SK-N-SH (cell line): ENCODE results near the gene C10orf143. TPM values are rescaled to one million over a fixed set of nuclear protein-coding genes. Genes with fewer than 3 reads are reported as not detected.

ENCODE experiments used
- CTCF ChIA-PET: fragments of 300-600, 350-600 bp; formaldehyde crosslinking; extraction: SDS; loops from one replicate; lab custom pipeline; 2021; lab: Yijun Ruan, JAX
- POLR2A ChIA-PET: fragments of 350-600 bp; sonication (Branson Sonifier 250); formaldehyde crosslinking; extraction: SDS; loops from one replicate; lab custom pipeline; 2020; ENCODE audit warnings: antibody characterized with exemption, inconsistent platforms; lab: Yijun Ruan, JAX
- DNase-seq: peaks from one replicate; pipeline ENCODE4 v3.0.0; 2012
- H2AFZ ChIP-seq: fragments of 200-600 bp; sonication (generic); 2 replicates; pipeline ENCODE4 v1.8.1; 2016; ENCODE audit warnings: antibody characterized with exemption, mild to moderate bottlenecking, low read depth
- H3F3A ChIP-seq: fragments of 200-600 bp; sonication (generic); replicated peaks from 2 replicates; pipeline ENCODE3; 2016; ENCODE audit warnings: antibody characterized with exemption, mild to moderate bottlenecking; ENCODE audit not compliant: insufficient read depth
- H3K27ac ChIP-seq, 2 experiments: fragments of 200-500 bp in 1 of 2; fragments of 200-600 bp in 1 of 2; sonication (Bioruptor generic) in 1 of 2; sonication (generic), shearing (Covaris generic) in 1 of 2; 2 replicates each; pipeline versions ENCODE4 v1.5.1 to v1.6.1; 2014 to 2016; ENCODE audit warnings: low read depth in 2 of 2, inconsistent platforms in 1 of 2, low read length in 1 of 2, mild to moderate bottlenecking in 1 of 2, mixed read lengths in 1 of 2
- H3K27me3 ChIP-seq: fragments of 200-600 bp; sonication (generic), shearing (Covaris generic); 2 replicates; pipeline ENCODE4 v1.6.1; 2016; ENCODE audit warnings: mixed run types; ENCODE audit not compliant: insufficient read depth
- H3K36me3 ChIP-seq, 2 experiments: fragments of 200-500 bp in 1 of 2; fragments of 200-600 bp in 1 of 2; sonication (Bioruptor generic) in 1 of 2; sonication (generic) in 1 of 2; replicated peaks in 1 of 2; 2 replicates each; pipeline versions ENCODE3 to v1.5.1; 2014 to 2016; ENCODE audit warnings: low read length in 1 of 2, mild to moderate bottlenecking in 1 of 2; ENCODE audit not compliant: insufficient read depth in 2 of 2, control insufficient read depth in 1 of 2
- H3K4me1 ChIP-seq, 2 experiments: fragments of 200-500 bp in 1 of 2; fragments of 200-600 bp in 1 of 2; sonication (Bioruptor generic) in 1 of 2; sonication (generic), shearing (Covaris generic) in 1 of 2; 2 replicates each; pipeline versions ENCODE4 v1.5.1 to v1.6.1; 2014 to 2016; ENCODE audit warnings: low read depth in 1 of 2, low read length in 1 of 2, mixed run types in 1 of 2; ENCODE audit not compliant: insufficient read depth in 2 of 2, control insufficient read depth in 1 of 2
- H3K4me2 ChIP-seq: fragments of 200-600 bp; sonication (generic), shearing (Covaris generic); 2 replicates; pipeline ENCODE4 v1.6.1; 2017; ENCODE audit warnings: mixed run types
- H3K4me3 ChIP-seq, 2 experiments: fragments of 200-500 bp in 1 of 2; fragments of 200-600 bp in 1 of 2; sonication (Bioruptor generic) in 1 of 2; sonication (generic), shearing (Covaris generic) in 1 of 2; 2 replicates each; pipeline versions ENCODE4 v1.5.1 to v1.8.1; 2014 to 2016; ENCODE audit warnings: low read depth in 2 of 2, inconsistent platforms in 1 of 2, low read length in 1 of 2, mild to moderate bottlenecking in 1 of 2, mixed read lengths in 1 of 2, moderate library complexity in 1 of 2
- H3K79me2 ChIP-seq: fragments of 200-600 bp; sonication (generic); 2 replicates; pipeline ENCODE4 v1.8.1; 2017; ENCODE audit warnings: mild to moderate bottlenecking; ENCODE audit not compliant: insufficient read depth
- H3K9ac ChIP-seq: fragments of 200-600 bp; sonication (generic); 2 replicates; pipeline ENCODE4 v1.6.1; 2017; ENCODE audit warnings: mixed run types
- H3K9me2 ChIP-seq: fragments of 200-600 bp; sonication (generic); 2 replicates; pipeline ENCODE4 v1.6.1; 2017; ENCODE audit warnings: mixed run types
- H3K9me3 ChIP-seq: fragments of 200-600 bp; sonication (generic); 2 replicates; pipeline ENCODE4 v1.6.1; 2017; ENCODE audit warnings: mixed run types, mild to moderate bottlenecking, moderate library complexity
- H4K20me1 ChIP-seq: fragments of 200-600 bp; sonication (generic); 2 replicates; pipeline ENCODE4 v1.6.1; 2017; ENCODE audit warnings: mild to moderate bottlenecking, mixed run types; ENCODE audit not compliant: insufficient read depth
- FOSL2 ChIP-seq: IDR thresholded peaks from 2 replicates; pipeline ENCODE4 v1.4.0; 2012; ENCODE audit warnings: low read depth, mild to moderate bottlenecking, moderate library complexity, borderline replicate concordance
- GABPA ChIP-seq: IDR thresholded peaks from 2 replicates; pipeline ENCODE4 v1.4.0; 2012; ENCODE audit warnings: low read depth, mild to moderate bottlenecking
- MEF2A ChIP-seq: IDR thresholded peaks from 2 replicates; pipeline ENCODE4 v1.4.0; 2012; ENCODE audit warnings: low read depth, borderline replicate concordance
- PBX3 ChIP-seq: IDR thresholded peaks from 2 replicates; pipeline ENCODE4; 2012
- POLR2AphosphoS5 ChIP-seq: IDR thresholded peaks from 2 replicates; pipeline ENCODE4 v1.6.1; 2012; ENCODE audit warnings: low read depth, low read length
- RAD21 ChIP-seq: IDR thresholded peaks from 2 replicates; pipeline ENCODE4 v1.6.1; 2012; ENCODE audit warnings: mild to moderate bottlenecking, low read length
- RCOR1 ChIP-seq: fragments of 150-350 bp; IDR thresholded peaks from 2 replicates; pipeline ENCODE4 v1.6.1; 2017; ENCODE audit warnings: antibody characterized with exemption, low read length
- RXRA ChIP-seq: IDR thresholded peaks from 2 replicates; pipeline ENCODE4 v1.4.0; 2012; ENCODE audit warnings: low read depth, mild to moderate bottlenecking, borderline replicate concordance
- SIN3A ChIP-seq: IDR thresholded peaks from 2 replicates; pipeline ENCODE4 v1.6.1; 2012; ENCODE audit warnings: low read depth, mild to moderate bottlenecking, low read length, moderate library complexity, borderline replicate concordance
- TCF12 ChIP-seq: IDR thresholded peaks from 2 replicates; pipeline ENCODE4 v1.4.0; 2012
- USF1 ChIP-seq: IDR thresholded peaks from 2 replicates; pipeline ENCODE4 v1.4.0; 2012; ENCODE audit warnings: low read depth, borderline replicate concordance
- YY1 ChIP-seq: IDR thresholded peaks from 2 replicates; pipeline ENCODE4 v1.4.0; 2012; ENCODE audit warnings: low read depth, mild to moderate bottlenecking
- WGBS: methylation state at CpG from one replicate; pipeline ENCODE4 v1.1.6; 2017; ENCODE audit warnings: low lambda C conversion rate; 5-methylcytosine and 5-hydroxymethylcytosine counted together
- polyA plus RNA-seq, 3 experiments: library from polyadenylated mRNA; depleted of rRNA; stranded (reverse); fragments of >200 nt; gene quantifications; 2 replicates each; pipeline ENCODE4 v1.2.3, GENCODE V29; 2012

C10orf143 gene
- polyA plus RNA-seq, 1 of the 3 experiments (the other 2 are of a cell fraction) = 2.2 TPM

GRCh38 chr10:130138479-130138866, 27.8 kb upstream of the C10orf143 start:
- no peaks in the 10 kb centered on the region for H3K9me3 ChIP-seq
- peaks cover 69% of the 10 kb centered on the region for H3K79me2 ChIP-seq
- TF ChIP-seq TCF12 (no peak), FOSL2 (peak; percentile 27; the same call in 1 of the 2 replicates), USF1 (peak; percentile 47; the same call in 1 of the 2 replicates)
- no peak overlapping the region for H3K4me3 ChIP-seq
- H4K20me1 ChIP-seq = peaks cover 65% of the 10 kb centered on the region
- no peaks in the 10 kb centered on the region for H3K9me2 ChIP-seq
- H2AFZ ChIP-seq = no peak overlapping the region
- H3F3A ChIP-seq = peaks cover 3% of the 10 kb centered on the region
- H3K27ac ChIP-seq = no peak overlapping the region
- POLR2A ChIA-PET = interaction anchor here (3.6 kb wide), 1 partner anchor 28 kb away, joined by 49 read pairs; the partner anchor contains the start of gene C10orf143
- CTCF ChIA-PET = interaction anchor here (1.0 to 3.5 kb wide), 4 partner anchors 11 to 51 kb away, joined by 3 to 17 read pairs (median 3); no protein-coding TSS in a partner anchor
- peak overlapping the region; percentile 98 for H3K4me2 ChIP-seq
- WGBS = 43% methylated on average over 3 of the region's 3 CpGs
- no peak for DNase-seq
- peaks cover 5 to 11% of the 10 kb centered on the region in 2 experiments for H3K36me3 ChIP-seq
- no peaks in the 10 kb centered on the region for H3K27me3 ChIP-seq
- H3K9ac ChIP-seq = no peak overlapping the region; the same call in 1 of the 2 replicates
- peaks cover 9 to 16% of the 10 kb centered on the region in 2 experiments; a peak in 1 of 4 replicates for H3K4me1 ChIP-seq

- no peak for DNase-seq
- no peak for TF ChIP-seq FOSL2
- no peak for TF ChIP-seq POLR2AphosphoS5
- no peak for TF ChIP-seq SIN3A
- no peak for TF ChIP-seq YY1
- TF ChIP-seq PBX3 = no peak
- no peak for TF ChIP-seq TCF12
- no peak for TF ChIP-seq GABPA
- no peak for TF ChIP-seq MEF2A
- no peak for TF ChIP-seq RCOR1
- no peak for TF ChIP-seq RAD21
- no peak for TF ChIP-seq RXRA
- Histone ChIP-seq H3K9me3 (no peaks in the 10 kb centered on the region), H3F3A (peaks cover 3% of the 10 kb centered on the region), H3K4me3 (peak overlapping the region; percentile 80 to 81), H3K4me1 (peaks cover 9 to 16% of the 10 kb centered on the region in 2 experiments; a peak in 1 of 4 replicates), H3K36me3 (peaks cover 5 to 11% of the 10 kb centered on the region in 2 experiments), H3K27me3 (no peaks in the 10 kb centered on the region), H3K27ac (peak overlapping the region in 1 of 2 experiments; percentile 72; a peak in 1 of 4 replicates), H4K20me1 (peaks cover 60% of the 10 kb centered on the region), H3K9me2 (no peaks in the 10 kb centered on the region), H3K79me2 (peaks cover 63% of the 10 kb centered on the region), H2AFZ (no peak overlapping the region), H3K4me2 (peak overlapping the region; percentile 98), H3K9ac (peak overlapping the region; percentile 86; the same call in 1 of the 2 replicates)
- ChIA-PET CTCF (interaction anchor here (1.0 to 3.5 kb wide), 5 partner anchors 10 to 52 kb away, joined by 3 to 17 read pairs (median 3); partner anchors contain the start of gene C10orf143), POLR2A (interaction anchor here (3.6 kb wide), 1 partner anchor 27 kb away, joined by 49 read pairs; the partner anchor contains the start of gene C10orf143)
- WGBS = 86% methylated on average over 28 of the region's 28 CpGs
Observed at GRCh38 chr10:130137659-130138478, 27.2 kb upstream of the C10orf143 start.
